ENCODE results near the gene TFB2M. TPM values are rescaled to one million over a fixed set of nuclear protein-coding genes. Genes with fewer than 3 reads are reported as not detected.

The TFB2M gene
- total and polyA plus RNA-seq, 2 of the 13 experiments (the other 11 are each of a cell fraction or from before 2014, with no cell fraction given): 15.7 to 31.4 TPM

DNA sequence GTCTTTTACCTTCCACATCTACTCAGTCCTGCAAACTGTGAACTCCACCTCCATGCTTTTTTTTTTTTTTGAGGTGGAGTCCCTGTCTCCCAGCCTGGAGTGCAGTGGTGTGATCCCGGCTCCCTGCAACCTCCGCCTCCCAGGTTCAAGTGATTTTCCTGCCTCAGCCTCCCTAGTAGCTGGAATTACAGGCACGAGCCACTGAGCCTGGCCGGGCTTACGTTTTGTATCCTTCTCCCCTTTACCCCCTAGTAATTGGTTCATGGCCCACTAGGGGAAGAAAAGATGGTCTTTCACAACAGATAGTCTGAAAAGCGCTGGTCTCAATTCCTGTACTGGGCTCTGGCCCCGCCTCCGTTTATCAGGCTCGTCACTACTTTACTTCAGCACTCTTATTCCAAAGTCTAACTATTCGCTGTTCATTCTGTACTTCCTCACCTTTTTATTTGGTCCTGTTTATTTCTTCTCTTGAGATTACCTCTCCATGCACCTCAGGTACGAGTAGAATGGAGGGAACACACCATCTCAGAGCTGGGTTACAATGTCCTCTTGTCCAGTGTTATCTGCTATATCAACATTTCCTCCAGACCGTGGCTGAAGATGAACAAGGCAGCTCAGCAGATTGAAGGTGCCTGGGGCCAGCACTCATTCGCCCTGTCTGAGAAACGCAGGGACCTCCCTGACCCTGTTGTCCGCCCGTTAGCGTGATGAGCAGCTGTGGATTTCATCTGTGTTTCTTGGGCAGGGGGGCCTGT is 16.4 kb upstream of the TFB2M start (continued):
- TF ChIP-seq FOXC1 (CRISPR knock-in tag; IDR thresholded peaks at IDR 0.05; ENCODE audit: borderline replicate concordance) (0 out of 2 replicates have a peak, but pooled peaks have one; percentile 69), TOPORS (CRISPR knock-in tag; IDR thresholded peaks at IDR 0.05) (0 out of 2 replicates have a peak, but pooled peaks have one; percentile 50), ZNF343 (CRISPR knock-in tag; IDR thresholded peaks at IDR 0.05) (0 out of 2 replicates have a peak, but pooled peaks have one; percentile 13), SOX13 (IDR thresholded peaks at IDR 0.05) (no peak), SOX13 (CRISPR knock-in tag; conservative IDR thresholded peaks at IDR 0.05 in 1 of 2, IDR thresholded peaks at IDR 0.05 in 1 of 2) (peak in 1 of 2 experiments; percentile 9; a peak in 1 of 4 replicates), ZNF800 (CRISPR knock-in tag; IDR thresholded peaks at IDR 0.05) (no peak), ZNF18 (CRISPR knock-in tag; IDR thresholded peaks at IDR 0.05; ENCODE audit: insufficient replicate concordance) (peak; percentile 45), POLR2A (IDR thresholded peaks at IDR 0.05; ENCODE audit: insufficient read depth in 1 of 2, low read depth in 2 of 2, low read length in 2 of 2) (peak in 1 of 2 experiments; percentile 36; a peak in 1 of 4 replicates), ZEB1 (IDR thresholded peaks at IDR 0.05; ENCODE audit: insufficient replicate concordance, low read depth) (peak; percentile 52), NFE2 (CRISPR knock-in tag; IDR thresholded peaks at IDR 0.05) (no peak), ZNF747 (CRISPR knock-in tag; IDR thresholded peaks at IDR 0.05; ENCODE audit: borderline replicate concordance) (0 out of 2 replicates have a peak, but pooled peaks have one; percentile 17), ZBTB7B (CRISPR knock-in tag; IDR thresholded peaks at IDR 0.05) (no peak), ZNF136 (CRISPR knock-in tag; IDR thresholded peaks at IDR 0.05; ENCODE audit: low read depth) (no peak), POLR2G (IDR thresholded peaks at IDR 0.05; ENCODE audit: low read depth, low read length) (peak; percentile 61; the same call in 1 of the 2 replicates), CEBPG (CRISPR knock-in tag; IDR thresholded peaks at IDR 0.05) (peak; percentile 35; the same call in 1 of the 2 replicates)
- TF ChIP-seq, protein P1, sequence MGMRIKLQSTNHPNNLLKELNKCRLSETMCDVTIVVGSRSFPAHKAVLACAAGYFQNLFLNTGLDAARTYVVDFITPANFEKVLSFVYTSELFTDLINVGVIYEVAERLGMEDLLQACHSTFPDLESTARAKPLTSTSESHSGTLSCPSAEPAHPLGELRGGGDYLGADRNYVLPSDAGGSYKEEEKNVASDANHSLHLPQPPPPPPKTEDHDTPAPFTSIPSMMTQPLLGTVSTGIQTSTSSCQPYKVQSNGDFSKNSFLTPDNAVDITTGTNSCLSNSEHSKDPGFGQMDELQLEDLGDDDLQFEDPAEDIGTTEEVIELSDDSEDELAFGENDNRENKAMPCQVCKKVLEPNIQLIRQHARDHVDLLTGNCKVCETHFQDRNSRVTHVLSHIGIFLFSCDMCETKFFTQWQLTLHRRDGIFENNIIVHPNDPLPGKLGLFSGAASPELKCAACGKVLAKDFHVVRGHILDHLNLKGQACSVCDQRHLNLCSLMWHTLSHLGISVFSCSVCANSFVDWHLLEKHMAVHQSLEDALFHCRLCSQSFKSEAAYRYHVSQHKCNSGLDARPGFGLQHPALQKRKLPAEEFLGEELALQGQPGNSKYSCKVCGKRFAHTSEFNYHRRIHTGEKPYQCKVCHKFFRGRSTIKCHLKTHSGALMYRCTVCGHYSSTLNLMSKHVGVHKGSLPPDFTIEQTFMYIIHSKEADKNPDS (CRISPR knock-in tag; IDR thresholded peaks at IDR 0.05): 0 out of 2 replicates have a peak, but pooled peaks have one; percentile 60
- TF ChIP-seq, protein P2, sequence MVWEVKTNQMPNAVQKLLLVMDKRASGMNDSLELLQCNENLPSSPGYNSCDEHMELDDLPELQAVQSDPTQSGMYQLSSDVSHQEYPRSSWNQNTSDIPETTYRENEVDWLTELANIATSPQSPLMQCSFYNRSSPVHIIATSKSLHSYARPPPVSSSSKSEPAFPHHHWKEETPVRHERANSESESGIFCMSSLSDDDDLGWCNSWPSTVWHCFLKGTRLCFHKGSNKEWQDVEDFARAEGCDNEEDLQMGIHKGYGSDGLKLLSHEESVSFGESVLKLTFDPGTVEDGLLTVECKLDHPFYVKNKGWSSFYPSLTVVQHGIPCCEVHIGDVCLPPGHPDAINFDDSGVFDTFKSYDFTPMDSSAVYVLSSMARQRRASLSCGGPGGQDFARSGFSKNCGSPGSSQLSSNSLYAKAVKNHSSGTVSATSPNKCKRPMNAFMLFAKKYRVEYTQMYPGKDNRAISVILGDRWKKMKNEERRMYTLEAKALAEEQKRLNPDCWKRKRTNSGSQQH (CRISPR knock-in tag; IDR thresholded peaks at IDR 0.05; ENCODE audit: low read depth): peak; percentile 27; the same call in 1 of the 2 replicates
- TF ChIP-seq, protein P3, sequence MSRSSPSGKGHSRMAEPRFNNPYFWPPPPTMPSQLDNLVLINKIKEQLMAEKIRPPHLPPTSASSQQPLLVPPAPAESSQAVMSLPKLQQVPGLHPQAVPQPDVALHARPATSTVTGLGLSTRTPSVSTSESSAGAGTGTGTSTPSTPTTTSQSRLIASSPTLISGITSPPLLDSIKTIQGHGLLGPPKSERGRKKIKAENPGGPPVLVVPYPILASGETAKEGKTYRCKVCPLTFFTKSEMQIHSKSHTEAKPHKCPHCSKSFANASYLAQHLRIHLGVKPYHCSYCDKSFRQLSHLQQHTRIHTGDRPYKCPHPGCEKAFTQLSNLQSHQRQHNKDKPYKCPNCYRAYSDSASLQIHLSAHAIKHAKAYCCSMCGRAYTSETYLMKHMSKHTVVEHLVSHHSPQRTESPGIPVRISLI (CRISPR knock-in tag; IDR thresholded peaks at IDR 0.05; ENCODE audit: borderline replicate concordance): peak; percentile 89
